HEK293 (cell line): Measurements from ENCODE around the gene ZFP92.

Experiments
- ATF2 ChIP-seq: fragments of 450-650 bp; formaldehyde crosslinking; IDR thresholded peaks from 2 replicates; pipeline ENCODE4 v1.5.1; 2016; ENCODE audit warnings: missing biosample characterization, missing genetic modification characterization, low read depth
- BCL11A ChIP-seq: fragments of 450-650 bp; formaldehyde crosslinking; IDR thresholded peaks from 2 replicates; pipeline ENCODE4 v1.5.1; 2016; ENCODE audit warnings: low read depth, missing biosample characterization, missing genetic modification characterization
- CTCF ChIP-seq: fragments of 450-650 bp; formaldehyde crosslinking; IDR thresholded peaks from 2 replicates; pipeline ENCODE4 v1.5.1; 2016; ENCODE audit warnings: missing biosample characterization, missing genetic modification characterization
- EGR2 ChIP-seq: fragments of 450-650 bp; formaldehyde crosslinking; IDR thresholded peaks from 2 replicates; pipeline ENCODE4 v1.5.1; 2016; ENCODE audit warnings: low read depth, missing biosample characterization, missing genetic modification characterization
- ELK4 ChIP-seq: IDR thresholded peaks from 2 replicates; pipeline ENCODE4 v1.6.1; 2011; ENCODE audit warnings: mild to moderate bottlenecking, low read depth, low read length, borderline replicate concordance
- MZF1 ChIP-seq: fragments of 450-650 bp; formaldehyde crosslinking; IDR thresholded peaks from 2 replicates; pipeline ENCODE4 v1.5.1; 2017; ENCODE audit warnings: missing biosample characterization, missing genetic modification characterization, borderline replicate concordance
- ZBTB49 ChIP-seq: fragments of 450-650 bp; formaldehyde crosslinking; IDR thresholded peaks from 2 replicates; pipeline ENCODE4 v1.5.1; 2016; ENCODE audit warnings: missing biosample characterization, missing genetic modification characterization, low read depth
- ZNF335 ChIP-seq: fragments of 450-650 bp; formaldehyde crosslinking; conservative IDR thresholded peaks from 2 replicates; pipeline ENCODE4 v1.5.1; 2016; ENCODE audit warnings: missing biosample characterization, missing genetic modification characterization
- ZNF530 ChIP-seq: fragments of 450-650 bp; formaldehyde crosslinking; IDR thresholded peaks from 2 replicates; pipeline ENCODE4 v1.5.1; 2016; ENCODE audit warnings: low read depth, missing biosample characterization, missing genetic modification characterization
- ZNF701 ChIP-seq: fragments of 450-650 bp; formaldehyde crosslinking; IDR thresholded peaks from 2 replicates; pipeline ENCODE4 v1.5.1; 2016; ENCODE audit warnings: missing biosample characterization, missing genetic modification characterization
- ZNF777 ChIP-seq: fragments of 450-650 bp; formaldehyde crosslinking; IDR thresholded peaks from 2 replicates; pipeline ENCODE4 v1.5.1; 2017; ENCODE audit warnings: missing biosample characterization, missing genetic modification characterization, borderline replicate concordance

GRCh38 chrX:153379508-153379907, 31.8 kb upstream of the ZFP92 start:
- TF ChIP-seq CTCF (tag by site-specific recombination) (no peak), ZNF701 (tag by site-specific recombination) (no peak), ATF2 (tag by site-specific recombination) (no peak), MZF1 (tag by site-specific recombination) (no peak), ZBTB49 (tag by site-specific recombination) (no peak), ZNF335 (tag by site-specific recombination) (no peak), ZNF530 (tag by site-specific recombination) (no peak), BCL11A (tag by site-specific recombination) (no peak), ZNF777 (tag by site-specific recombination) (no peak), EGR2 (peak; percentile 35; the same call in 1 of the 2 replicates), ELK4 (no peak)
